NCI-H510A (cell line): ENCODE data around the gene TSC22D1.

Experiments used
- DNase-seq: peaks from one replicate; lab custom pipeline; 2025; lab: John Stamatoyannopoulos, UW

Gene TSC22D1

DNA sequence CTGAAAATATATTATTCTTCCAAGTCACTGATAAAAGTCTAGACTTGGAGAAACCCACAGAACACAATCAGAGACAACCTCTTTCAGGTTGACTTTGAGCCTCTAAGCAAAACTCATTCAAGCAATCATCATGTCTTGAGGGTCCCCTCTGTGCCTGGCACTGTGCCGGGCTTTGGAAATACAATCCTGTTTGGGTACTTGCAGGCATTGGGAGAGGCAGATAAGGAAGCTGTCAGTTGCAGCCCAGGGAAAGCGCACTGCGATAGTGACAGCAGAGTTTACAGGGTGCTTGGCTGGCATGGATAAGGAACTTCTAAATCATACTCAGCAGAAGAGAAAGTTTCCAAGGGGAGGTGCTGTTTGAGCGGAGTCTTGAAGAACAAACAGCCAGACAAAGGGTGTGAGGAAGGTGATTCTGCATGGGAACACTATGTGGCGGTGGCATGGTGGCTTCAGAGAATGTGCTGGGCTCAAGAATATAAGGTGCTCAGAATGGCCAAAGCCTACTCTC lies 193.4 kb downstream of the TSC22D1 start:
- DNase-seq, result no peak
